ENCODE measurements around the gene TRIM66.

Gene TRIM66

DNA sequence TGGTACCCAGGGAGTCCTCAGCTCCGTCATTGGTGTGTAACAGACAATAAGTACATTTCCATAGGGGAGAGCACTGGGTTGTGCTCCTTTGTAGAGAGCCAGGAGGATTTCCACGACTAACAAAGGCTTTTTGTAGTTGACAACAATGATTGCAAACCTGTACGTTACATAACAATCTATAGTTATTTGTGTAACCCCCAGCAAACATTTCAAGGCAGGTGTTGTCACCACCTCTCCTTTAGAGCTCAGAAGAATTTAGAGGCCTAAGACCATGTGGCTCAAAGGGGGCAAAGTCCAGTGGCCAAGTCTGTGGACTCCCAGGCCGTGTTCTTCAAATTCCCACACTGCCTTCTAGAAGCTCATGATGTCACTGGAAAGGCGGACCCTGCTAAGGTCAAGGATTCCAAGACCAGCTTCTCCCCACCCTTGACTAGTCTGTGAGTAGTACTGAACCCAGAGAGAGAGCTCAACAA, 15.9 kb upstream of the TRIM66 start:
- DNase-seq = no peak
- in situ Hi-C loops (cut with HindIII; ENCODE audit: low pct_ligation_motif_present, low pct_unique_long_range_greater_than_20kb, low sequenced_read_pairs) = no loop called here

DNA sequence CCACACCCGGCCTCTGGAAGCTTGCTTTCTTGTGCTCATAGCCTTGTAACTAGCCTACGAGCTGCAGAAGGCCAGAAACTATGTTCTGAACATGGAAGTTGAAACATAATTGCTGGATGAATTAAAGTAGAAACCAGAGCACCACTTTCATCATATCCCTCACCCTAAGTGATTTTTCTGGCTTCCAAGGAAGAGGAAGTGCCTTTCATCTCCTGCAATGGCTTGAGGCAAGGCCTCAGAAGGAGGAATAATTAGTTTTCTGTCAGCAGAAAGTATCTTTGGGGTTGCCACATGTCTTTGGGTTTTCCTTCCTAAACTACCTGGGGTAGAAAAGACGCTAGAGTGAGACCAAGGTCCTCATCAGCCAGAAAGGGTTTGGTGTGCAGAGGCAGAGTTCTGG, 14.6 kb upstream of the TRIM66 start:
- in situ Hi-C loops (cut with HindIII; ENCODE audit: low pct_ligation_motif_present, low pct_unique_long_range_greater_than_20kb, low sequenced_read_pairs) = no loop called here
- DNase-seq = no peak

DNA sequence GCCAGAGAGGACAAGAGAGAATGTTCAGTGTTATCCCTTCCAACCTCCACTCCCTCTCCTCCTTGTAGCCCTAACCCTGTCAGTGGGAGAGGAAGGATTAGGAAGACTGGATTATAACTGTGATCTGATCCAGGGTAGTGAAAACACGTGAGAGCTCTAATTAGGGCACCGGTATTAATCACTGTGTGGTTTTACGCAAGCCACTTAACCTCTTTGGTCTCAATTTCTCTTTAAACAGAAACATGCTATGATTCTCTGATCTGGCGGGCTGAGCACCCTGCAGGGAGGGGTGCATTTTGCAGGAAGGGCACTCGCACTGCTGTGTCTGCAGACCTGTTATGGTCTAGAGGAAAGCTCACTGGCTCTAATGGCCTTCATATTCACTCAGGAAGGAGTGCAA, 11.7 kb upstream of the TRIM66 start:
- in situ Hi-C loops (cut with HindIII; ENCODE audit: low pct_ligation_motif_present, low pct_unique_long_range_greater_than_20kb, low sequenced_read_pairs) = no loop called here
- DNase-seq = no peak

DNA sequence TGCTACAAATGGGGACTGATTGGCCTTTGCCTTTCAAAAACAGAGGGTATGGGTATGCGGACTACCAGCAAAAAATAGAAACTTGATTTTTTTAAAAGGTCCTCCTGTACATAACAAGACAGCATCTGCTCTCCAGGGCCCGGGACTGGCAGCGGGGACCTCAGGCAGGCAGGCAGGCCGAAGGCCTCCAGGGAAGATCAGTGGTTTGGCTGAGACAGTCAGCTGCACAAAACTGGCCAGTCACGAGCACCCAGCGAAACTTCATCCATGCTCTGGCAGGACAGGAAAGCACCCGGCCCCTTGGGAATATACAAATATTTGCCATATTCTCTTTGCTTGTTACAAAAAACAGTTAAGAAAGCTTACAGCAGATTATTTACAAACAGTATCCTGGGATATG, 11.1 kb upstream of the TRIM66 start:
- in situ Hi-C loops (cut with HindIII; ENCODE audit: low pct_ligation_motif_present, low pct_unique_long_range_greater_than_20kb, low sequenced_read_pairs) = no loop called here

DNA sequence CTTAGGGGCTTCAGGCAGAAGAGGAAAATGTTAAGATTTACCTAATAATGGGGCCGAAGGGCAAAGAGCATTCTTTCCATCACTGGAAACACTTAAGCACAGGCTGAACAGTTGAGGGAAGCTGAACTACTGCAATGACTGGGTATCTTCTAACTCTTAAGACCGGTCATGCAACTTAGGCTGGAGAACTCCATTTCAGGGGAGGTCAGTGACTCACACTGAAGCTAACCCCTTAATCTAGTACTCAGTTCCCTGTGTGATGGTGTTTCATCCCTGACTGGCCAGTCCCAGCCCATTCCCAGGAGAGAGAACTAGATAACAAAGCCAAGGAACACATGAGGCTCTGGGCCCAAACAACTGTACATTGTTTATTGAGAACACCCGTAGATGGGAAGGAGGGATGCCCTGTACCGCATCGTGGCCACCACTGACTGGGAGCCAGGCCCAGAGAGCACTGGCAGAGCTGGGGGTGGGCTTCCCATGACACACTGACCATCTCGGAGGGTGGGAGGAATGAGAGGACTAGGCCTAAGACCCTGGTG, 10.6 kb upstream of the TRIM66 start:
- in situ Hi-C loops (cut with HindIII; ENCODE audit: low pct_ligation_motif_present, low pct_unique_long_range_greater_than_20kb, low sequenced_read_pairs) = no loop called here
- DNase-seq = no peak

More for the DNA sequence above, 11.1 kb upstream of the TRIM66 start:
- DNase-seq = no peak

DNA sequence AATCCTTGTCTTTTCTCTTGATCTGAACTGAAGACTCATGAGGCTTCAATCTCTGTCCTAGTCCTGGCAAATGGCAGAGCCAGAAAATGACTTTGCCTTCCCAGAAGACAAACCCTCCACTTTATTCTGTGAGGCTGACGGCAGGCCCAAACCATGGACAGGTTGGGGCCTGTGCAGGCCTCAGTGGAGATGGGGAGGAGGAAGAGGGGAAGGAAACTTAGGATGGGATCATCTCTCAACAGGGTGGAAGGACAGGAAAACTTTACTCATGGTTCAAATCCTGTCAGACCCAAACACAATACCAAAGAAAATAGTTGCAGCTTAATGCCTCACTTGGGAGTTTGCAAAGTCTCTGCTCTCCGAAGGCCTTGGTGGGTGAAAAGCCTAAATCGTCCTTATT, 10.0 kb upstream of the TRIM66 start:
- in situ Hi-C loops (cut with HindIII; ENCODE audit: low pct_ligation_motif_present, low pct_unique_long_range_greater_than_20kb, low sequenced_read_pairs) = no loop called here
- DNase-seq = no peak

DNA sequence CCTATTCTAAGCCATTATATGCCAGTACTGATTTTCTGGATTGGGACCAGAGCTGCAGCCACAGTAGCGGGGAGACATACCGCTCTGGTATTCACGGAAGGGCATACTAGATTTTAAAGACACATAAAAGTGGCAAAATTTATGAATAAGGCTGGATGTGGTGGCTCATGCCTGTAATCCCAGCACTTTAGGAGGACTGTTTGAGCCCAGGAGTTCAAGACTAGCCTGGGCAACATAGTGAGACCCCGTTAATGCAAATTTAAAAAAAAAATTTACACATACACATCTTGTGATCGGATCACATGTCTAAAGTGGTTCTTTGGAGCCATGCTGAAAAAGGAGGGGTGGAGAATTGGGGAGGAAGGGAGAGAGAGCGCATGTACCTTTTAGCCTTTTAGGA, 9.1 kb upstream of the TRIM66 start:
- in situ Hi-C loops (cut with HindIII; ENCODE audit: low pct_ligation_motif_present, low pct_unique_long_range_greater_than_20kb, low sequenced_read_pairs) = no loop called here
- no peak for DNase-seq

DNA sequence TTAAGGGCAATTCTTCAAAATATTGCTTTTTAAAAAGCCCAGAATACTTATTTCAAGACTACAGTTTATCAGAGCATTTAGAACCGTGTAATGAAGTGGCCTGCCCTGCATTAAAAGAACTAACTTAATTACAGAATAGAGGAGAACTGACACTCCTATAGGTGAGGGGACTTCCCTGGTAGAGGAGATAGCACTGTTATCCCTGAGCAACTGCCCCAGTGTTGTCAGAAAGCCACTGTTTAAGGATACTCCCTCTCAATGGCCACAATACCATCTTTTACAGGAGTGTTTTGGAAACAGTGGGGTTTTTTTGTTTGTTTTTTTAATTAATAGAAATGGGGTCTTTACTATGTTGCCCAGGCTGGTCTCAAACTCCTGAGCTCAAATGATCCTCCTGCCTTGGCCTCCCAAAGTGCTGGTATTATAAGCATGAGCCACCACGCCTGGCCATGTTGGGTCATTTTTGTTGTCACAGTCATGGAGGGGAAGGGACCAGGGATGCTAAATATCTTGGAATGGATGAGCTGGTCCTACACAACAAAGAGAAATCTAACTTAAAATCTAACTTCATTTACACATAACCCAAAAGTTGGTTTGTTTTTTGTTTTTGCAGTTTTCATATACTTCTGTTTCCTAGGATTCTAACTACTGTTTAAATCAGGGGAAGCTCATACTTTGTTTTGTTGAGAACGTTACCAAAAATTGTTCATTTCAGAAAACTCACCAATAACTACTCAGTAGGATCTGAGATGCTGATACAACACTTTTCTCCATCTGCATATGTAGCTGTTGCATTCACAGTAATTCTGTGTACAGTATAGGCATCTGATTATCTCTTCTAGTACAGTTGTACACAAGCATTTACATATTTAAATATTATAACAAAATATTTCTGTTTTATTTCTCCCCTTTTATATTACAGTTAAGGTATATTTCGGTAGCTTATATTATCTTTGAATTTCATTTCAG, 8.2 kb upstream of the TRIM66 start:
- in situ Hi-C loops (cut with HindIII; ENCODE audit: low pct_ligation_motif_present, low pct_unique_long_range_greater_than_20kb, low sequenced_read_pairs) = no loop called here
- DNase-seq = no peak

DNA sequence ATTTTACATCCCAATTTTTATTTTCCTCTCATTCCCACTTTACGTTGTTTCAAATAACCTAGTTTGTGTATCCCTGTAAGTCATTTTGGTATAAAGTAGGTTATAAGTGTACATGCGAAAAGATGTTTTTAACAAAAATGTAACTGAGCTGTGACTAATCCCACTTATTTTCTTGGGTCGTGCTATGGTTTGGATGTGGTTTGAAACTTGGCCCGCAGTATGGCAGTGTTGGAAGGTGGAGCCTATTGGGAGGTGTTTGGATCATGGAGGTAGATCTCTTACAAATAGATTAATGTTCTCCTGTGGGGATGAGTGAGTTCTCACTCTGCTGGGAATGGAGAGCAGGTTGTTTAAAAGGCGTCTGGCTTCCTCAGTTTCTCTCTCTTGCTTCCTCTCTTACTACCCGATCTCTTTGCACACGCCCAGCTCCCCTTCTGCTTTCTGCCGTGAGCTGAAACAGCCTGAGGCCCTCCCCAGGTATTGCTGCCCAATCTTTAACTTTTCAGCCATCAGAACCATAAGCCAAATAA, 7.3 kb upstream of the TRIM66 start:
- in situ Hi-C loops (cut with HindIII; ENCODE audit: low pct_ligation_motif_present, low pct_unique_long_range_greater_than_20kb, low sequenced_read_pairs) = no loop called here
- DNase-seq = no peak

DNA sequence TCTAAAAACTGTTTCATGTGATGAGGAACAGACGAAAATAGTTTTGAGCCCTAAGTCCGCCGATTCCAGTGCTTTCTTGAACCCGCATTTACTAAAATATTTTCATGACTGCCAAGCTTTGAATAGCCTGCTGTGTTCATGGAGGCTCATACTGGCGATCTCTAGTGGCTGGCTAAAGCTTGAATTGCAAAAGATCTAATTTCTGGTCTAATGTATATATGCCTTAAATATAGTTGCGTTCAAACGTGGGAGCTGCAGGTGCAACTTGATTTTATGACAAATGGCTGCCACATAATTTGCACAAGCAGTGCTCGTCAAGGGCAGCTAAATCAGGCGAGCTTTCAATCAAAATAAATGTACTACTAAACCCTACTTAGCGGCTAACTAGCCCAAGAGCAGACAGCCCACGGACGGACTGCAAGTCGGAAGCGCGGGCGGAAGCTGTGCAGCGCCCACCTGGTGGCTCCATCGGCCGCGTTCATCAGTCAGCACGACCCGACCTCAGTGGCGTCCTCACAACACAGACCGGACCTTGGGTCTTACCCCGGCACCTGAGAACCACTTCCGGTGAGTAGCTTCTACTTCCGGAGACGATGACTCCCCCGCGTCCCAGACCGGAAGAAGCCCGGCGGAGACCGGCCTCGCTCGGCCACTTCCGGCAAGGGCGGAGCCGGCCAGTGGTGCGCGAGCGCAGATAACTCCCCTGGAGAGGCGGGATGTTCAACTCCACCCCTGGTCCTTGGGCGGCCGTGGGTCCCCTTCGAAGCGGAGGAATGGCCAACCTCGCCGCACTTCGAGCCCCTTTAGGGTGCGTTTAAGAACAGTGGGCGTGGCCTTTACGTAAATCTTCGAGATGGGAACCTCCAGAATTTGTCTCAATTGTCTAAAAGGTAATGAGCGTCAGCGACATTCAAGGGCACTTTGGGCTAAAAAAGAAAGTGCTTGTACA, 6.2 kb upstream of the TRIM66 start:
- in situ Hi-C loops (cut with HindIII; ENCODE audit: low pct_ligation_motif_present, low pct_unique_long_range_greater_than_20kb, low sequenced_read_pairs) = no loop called here
- DNase-seq = peak; percentile 96

DNA sequence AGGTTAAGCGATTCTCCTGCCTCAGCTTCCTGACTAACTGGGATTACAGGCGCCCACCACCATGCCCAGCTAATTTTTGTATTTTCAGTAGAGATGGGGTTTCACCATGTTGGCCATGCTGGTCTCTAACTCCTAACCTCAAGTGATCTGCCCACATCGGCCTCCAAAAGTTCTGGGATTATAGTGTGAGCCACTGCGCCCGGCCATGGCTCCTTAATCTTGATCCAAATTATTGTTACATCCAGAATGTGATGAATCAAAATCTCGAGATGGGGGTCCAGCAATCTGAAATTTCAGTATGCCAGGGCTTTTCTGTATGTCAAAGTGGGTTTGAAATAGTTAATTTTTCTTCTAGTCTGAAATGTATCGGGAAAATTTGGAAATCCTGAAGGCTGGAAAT, 3.9 kb upstream of the TRIM66 start:
- no peak for DNase-seq
- in situ Hi-C loops (cut with HindIII; ENCODE audit: low pct_ligation_motif_present, low pct_unique_long_range_greater_than_20kb, low sequenced_read_pairs) = no loop called here

DNA sequence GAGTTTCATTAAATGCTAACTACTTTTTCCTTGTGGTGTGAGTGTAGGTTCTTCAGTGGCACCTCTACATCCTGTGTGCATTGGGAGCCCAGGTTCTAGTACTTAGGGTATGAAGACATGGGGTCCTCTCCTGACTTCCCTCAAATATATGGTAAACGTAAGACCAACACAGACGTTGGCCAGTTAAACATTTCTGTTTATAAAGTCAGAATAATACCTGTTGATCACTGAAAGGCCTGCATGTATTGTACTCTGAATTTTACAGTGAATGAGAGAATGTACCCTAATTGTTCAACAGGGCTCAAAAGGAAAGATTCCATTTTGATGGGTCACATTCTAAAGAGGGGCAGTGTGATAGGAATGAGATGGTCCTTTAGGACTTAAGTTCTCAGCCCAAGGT, 3.4 kb upstream of the TRIM66 start:
- DNase-seq = no peak
- in situ Hi-C loops (cut with HindIII; ENCODE audit: low pct_ligation_motif_present, low pct_unique_long_range_greater_than_20kb, low sequenced_read_pairs) = no loop called here

DNA sequence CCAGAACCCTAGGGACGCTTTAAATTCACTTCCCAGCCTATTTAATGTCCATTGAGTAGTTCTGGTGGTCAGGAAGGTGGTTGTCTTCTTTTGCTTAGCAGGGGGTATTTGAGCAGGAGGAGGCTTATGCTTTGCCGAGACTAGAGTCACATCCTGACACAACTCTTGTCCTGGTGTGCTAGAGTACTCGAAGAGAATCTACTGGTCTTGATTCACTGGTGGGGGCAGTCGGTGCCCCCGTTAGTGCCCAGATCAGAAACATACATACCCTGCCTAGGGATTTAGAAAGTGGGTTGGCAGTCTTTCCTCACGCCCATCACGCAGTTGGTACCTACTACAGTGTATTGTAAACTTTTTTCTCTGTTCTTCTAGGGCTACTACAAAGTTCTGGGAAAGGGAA, 2.8 kb upstream of the TRIM66 start:
- DNase-seq = no peak
- in situ Hi-C loops (cut with HindIII; ENCODE audit: low pct_ligation_motif_present, low pct_unique_long_range_greater_than_20kb, low sequenced_read_pairs) = no loop called here

DNA sequence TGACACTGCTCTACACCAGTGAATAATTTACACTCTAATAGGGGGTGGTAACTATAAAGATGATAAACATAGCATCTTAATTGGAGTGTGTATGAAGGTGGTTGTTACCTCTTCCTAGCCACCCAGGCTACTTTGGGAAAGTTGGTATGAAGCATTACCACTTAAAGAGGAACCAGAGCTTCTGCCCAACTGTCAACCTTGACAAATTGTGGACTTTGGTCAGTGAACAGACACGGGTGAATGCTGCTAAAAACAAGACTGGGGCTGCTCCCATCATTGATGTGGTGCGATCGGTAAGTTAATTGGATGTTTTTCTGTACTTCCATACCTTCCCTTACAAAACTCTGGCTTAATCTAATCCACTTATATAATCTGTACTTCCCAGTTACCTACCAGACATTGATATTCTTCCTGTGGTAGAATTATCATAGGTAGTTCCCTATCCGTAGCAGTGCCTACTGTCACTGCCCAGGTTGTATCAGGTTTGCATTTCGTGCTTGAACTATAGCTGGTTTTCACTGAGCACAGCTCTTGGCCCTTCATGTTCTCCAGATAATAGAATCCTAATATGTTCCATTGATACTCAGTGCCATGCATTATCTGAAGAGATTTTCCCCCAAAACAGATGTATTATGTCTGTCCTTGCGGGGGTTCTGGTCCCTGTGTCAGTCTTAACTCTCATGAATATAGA, 2.3 kb upstream of the TRIM66 start:
- in situ Hi-C loops (cut with HindIII; ENCODE audit: low pct_ligation_motif_present, low pct_unique_long_range_greater_than_20kb, low sequenced_read_pairs) = no loop called here
- DNase-seq = no peak

DNA sequence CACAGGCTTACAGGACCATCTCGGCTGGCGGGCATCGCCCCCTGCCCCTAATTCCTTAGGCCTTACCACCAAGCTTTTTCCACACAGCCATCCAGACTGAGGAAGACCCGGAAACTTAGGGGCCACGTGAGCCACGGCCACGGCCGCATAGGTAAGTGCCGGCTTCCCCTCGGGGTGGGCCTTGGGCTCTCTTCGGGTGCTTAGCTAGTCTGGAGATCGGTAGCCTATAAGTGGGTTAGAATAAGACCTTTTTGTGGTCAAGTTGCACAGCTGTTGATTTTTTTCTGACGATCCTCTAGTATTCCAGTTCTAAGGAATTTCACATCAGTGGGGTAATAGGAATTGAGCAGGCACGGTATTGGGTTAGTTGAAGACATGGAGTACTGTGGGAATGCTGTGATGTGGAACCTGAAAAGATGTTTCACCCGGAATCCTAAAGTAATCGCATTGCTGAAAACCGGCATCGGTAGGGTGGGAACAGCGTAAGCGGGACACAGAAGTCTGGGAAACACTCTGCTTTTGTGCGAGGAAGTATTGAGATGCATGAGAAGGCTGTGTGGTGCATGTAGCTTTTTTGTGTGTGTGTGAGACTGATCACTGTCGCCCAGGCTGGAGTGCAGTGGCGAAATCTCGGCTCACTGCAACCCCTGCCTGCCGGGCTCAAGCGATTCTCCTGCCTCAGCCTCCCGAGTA, 796 bp upstream of the TRIM66 start:
- no peak for DNase-seq

DNA sequence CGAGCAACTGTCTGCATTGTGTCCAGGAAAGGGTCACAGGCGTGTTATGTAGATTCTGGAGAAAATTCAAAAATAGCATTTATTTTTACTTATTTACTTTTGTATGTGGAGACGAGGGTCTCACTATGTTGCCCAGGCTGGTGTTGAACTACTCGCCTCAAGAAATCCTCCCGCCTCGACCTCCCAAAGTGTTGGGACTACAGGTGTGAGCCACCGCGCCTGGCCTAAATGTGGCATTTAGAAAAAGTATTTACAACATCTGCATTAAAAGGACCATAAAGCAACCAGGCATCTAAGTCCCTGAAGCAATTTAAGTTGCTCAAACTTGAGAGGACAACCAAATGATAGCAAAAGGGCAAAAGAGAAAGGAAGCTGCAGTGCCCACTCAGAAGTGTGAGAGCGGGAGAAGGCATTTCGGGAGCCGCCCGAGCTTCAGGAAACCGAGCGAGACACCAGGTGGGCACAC, 595 bp downstream of the TRIM66 start:
- in situ Hi-C loops (cut with HindIII; ENCODE audit: low pct_ligation_motif_present, low pct_unique_long_range_greater_than_20kb, low sequenced_read_pairs) = no loop called here
- DNase-seq = no peak

More for the DNA sequence above, 796 bp upstream of the TRIM66 start:
- in situ Hi-C loops (cut with HindIII; ENCODE audit: low pct_ligation_motif_present, low pct_unique_long_range_greater_than_20kb, low sequenced_read_pairs) = no loop called here

DNA sequence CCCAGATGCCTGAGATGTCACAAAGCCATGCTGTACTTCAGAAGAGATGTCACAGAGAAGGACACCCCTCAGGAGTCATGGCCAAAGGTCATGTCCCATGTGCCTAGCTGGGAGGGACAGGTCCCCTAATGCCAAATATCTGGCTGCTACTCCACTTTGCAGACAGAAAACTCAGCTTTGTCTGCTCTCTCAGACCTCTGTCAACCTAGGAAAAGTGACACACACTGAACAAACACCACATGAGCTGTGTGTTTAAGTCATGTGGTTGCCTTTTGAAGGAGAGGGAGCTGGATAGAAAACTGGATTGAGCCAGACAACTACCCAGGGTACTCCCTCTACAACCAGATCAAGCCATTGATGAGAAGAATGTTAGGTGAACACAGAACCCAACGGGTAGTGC, 3.5 kb downstream of the TRIM66 start:
- no peak for DNase-seq
- in situ Hi-C loops (cut with HindIII; ENCODE audit: low pct_ligation_motif_present, low pct_unique_long_range_greater_than_20kb, low sequenced_read_pairs) = no loop called here

DNA sequence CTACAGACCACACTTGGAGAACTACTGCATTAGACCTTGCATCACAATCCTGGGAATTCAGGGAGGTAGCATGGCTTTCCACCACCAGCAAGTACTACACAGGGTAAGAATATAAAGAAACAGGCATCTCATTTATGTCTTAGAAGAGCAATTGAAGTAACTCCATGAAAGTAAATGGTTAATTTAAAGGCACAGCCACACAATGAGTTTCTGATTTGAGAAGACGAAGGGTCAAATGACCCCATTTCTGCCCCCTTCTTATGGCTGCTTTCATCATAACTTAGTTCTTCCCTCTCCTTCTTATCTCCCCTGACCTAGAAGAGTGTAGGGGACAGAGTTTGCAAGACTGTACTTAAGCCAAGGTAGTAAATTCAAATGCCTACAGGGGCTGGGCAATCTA, 6.0 kb downstream of the TRIM66 start:
- DNase-seq = no peak
- in situ Hi-C loops (cut with HindIII; ENCODE audit: low pct_ligation_motif_present, low pct_unique_long_range_greater_than_20kb, low sequenced_read_pairs) = no loop called here

All from ACHN (cell line).